Measurements from ENCODE around the gene DIP2B.

Gene DIP2B

DNA sequence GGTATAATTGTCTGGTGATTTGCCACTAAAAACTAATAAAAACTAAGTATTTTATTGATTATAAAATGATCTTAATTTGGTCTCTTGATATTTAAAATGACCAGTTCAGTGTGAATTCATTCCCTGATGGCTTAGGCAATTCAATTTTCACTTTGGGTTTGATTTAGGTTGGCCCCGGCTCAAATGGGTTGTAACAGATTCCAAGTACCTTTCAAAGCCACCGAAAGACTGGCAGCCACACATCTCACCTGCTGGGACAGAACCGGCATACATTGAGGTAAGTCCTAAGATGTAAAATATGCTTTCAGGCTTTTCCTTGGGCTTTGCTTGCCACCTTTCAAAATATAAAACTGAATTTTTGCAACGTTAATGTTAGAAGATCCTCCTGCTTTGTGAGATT lies 181.6 kb downstream of the DIP2B start:
- DNase-seq: no peak

DNA sequence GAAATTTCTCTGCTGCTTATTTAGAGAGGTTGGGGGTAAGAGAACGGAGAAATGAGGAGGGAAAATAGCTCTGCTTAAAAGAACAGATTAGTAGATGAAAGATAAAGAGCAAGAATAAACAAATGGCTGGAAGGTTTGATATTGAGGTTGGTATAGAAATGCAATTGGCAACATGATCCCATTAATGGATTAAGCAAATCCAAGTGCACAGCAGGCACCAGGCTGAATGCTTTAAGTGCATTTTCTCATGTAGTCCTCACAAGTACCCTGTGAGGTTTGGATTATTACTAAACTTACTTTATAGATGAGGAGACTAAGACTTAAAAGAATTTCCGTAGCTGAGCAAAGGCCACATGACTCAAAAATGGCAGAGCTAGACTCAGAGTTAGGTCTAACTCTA lies 182.2 kb downstream of the DIP2B start:
- DNase-seq: no peak

DNA sequence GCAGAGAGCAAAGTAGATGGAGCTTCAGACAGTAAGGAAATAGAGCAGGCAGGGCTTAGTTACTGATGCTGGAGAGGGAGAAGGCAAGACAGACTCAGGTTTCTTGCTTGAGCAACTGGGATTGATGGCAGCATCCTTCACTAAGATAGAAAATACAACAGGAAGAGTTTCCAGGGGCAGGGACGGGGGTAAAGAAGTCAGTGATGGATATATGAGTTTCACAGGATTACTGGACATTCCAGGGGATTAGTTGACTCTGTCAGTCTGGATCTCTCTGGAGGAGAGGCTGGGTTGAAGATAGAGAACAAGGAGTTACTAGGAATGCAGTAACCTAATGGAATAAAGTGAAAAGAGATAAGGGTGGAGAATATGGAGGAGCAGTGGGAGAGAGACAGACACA lies 184.7 kb downstream of the DIP2B start:
- no peak for DNase-seq

DNA sequence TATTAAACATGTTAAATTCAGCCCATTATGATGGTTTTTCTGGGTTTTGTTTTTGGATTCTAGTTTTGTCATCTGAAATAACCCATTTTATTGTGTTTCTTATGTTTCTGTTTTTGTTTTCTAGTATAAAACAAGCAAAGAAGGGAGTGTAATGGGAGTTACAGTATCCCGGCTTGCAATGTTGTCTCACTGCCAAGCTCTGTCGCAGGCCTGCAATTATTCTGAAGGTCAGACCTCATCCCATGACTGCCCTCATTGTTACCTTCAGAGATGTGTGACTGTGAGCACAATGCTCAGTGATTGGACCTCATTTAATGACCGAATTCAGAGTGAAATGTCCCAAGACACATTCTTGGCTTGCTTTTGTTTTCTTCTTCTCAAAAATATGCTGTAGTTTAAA lies 186.1 kb downstream of the DIP2B start:
- DNase-seq: no peak

DNA sequence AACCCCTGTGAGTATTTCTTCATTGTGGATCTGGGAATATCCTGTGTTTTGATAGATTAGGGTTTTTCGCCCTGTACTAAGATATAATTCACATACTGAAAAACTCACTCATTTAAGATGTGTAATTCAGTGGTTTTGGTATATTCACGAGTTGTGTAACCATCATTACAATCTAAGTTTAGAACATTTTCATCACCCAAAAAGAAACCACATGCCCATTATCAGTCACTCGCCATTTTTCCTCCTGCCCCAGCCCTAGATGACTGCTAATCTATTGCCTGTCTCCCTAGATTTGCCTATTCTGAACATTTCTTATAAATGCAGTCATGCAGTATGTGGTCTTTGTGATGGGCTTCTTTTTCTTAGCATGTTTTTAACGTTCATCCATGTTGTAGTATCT lies 191.2 kb downstream of the DIP2B start:
- no peak for DNase-seq

DNA sequence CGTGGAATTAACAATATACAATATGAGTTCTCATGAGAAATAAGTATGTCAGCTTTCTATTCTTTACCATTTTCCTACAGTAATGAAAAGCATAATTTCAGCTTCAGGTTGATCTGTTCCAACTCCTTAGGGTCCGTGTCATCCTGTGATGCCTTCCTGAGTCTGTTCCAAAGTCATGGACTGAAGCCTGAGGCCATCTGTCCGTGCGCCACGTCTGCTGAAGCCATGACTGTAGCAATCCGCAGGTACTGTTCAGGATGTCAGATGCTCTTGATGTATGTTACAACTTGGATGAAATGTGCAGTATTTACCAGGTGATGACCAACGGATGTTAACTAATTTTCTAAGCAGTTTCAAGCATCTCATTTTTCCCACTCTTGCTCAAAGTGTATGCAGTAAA lies 192.1 kb downstream of the DIP2B start:
- DNase-seq: no peak

GRCh38 chr12:50699154-50699553 lies 194.4 kb downstream of the DIP2B start:
- no peak for DNase-seq

DNA sequence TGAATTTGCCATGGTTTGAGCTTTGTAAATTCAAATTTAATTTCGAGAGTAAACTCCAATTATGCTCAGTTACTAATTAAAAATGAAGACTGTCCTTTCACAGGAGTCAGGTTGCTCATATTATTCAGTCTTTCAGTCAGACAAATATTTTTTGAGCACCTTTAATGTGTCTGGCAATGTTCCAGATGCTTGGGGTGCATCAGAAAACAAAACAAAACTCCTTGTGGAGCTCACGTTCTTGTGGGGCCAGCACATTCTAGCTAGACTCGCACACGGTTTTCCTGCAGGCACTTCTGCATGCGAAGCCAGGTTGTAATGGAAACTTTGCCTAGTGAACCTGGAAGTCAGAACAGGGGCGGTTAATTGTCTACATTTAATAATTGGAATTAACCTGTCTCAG lies 195.2 kb downstream of the DIP2B start:
- DNase-seq: no peak

DNA sequence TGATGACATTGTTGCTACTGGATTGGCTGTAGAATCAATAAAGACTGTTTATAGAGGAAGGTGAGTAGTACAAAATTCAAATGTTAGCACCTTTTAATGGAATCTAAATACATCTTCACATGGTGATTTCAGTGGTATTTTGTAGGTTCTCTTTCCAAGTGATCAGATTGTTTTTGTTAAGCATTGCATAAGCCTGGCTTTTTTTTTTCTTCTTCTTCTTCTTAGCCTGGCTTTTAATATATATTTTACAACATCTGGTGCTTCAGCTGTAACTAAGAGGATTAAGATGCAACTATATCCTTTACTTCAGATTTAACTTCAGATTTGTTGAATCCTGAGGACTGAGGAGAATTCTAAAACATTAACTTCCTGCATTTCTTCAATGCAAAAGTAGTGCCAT lies 201.8 kb downstream of the DIP2B start:
- DNase-seq: no peak

- no peak for DNase-seq
Measured at GRCh38 chr12:50707396-50707795, 202.6 kb downstream of the DIP2B start.

GRCh38 chr12:50708631-50709030 lies 203.8 kb downstream of the DIP2B start:
- no peak for DNase-seq

- no peak for DNase-seq
Measured at GRCh38 chr12:50711121-50711520, 206.3 kb downstream of the DIP2B start.

GRCh38 chr12:50715174-50715573 lies 210.4 kb downstream of the DIP2B start:
- no peak for DNase-seq

DNA sequence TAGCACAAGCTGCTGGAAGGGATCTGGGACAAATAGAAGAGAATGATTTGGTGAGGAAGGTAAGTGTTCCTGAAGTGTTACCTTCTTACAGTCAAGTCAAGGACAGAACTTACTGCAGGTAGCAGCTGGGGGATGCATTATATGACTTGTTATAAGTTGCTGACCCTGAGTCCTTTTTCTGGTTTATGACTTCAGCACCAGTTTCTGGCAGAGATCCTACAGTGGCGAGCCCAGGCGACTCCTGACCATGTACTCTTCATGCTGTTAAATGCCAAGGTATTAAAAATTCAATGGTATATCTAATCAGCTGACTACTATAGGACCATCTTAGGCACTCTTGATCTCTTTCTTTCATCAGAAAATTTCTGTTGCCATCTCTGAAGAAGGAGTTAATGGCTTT lies 214.0 kb downstream of the DIP2B start:
- no peak for DNase-seq

DNA sequence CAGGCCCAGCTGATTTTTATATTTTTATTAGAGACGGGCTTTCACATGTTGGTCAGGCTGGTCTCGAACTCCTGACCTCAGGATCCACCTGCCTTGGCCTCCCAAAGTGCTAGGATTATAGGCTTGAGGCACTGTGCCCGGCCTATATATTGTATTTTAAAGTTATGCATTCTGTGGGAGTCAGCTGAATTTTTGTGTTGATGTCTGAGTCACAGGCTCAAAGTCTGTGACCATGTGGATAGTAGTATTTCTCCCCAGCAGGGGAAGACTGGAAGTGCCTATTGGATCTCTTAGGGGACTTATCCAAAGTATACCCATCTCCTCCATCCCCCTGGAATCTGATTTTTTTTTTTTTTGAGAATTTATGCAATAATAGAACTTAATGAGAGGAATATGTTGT lies 215.3 kb downstream of the DIP2B start:
- no peak for DNase-seq

DNA sequence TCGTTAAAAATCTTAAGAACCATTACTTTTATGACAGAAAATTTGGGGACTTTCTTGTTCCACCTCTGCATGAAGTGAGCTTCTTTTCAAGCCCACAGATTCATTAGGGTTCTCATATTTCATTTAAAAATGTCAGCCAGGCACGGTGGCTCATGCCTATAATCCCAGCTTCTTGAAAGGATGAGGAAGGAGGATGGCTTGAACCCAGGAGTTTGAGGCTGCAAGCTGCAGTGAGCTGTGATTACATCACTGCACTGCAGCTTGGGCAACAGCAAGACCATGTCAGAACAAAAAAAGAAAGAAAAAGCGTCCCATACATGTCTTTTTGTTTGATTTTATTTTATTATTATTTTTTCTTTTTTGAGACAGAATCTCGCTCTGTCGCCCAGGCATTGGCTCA lies 215.7 kb downstream of the DIP2B start:
- no peak for DNase-seq

DNA sequence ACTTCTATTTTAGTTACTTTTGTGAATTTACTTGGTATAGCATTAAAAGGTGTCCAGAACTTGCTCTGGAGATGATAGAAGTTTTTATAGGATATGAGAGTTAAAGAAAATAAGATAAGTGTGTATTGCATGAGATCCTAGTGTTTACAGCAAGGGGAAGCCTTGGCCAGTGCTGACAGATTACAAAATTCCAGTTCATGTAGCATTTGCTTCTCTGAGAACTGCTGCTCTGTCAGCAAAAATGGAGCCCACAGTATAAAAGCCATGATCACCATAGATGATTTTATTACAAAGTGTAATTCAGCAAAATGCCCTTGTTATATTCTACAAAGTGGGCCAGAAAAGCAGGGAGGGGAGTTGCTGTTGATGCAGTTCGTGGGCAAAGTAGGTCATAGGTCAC lies 219.1 kb downstream of the DIP2B start:
- no peak for DNase-seq

- DNase-seq: no peak
Measured at GRCh38 chr12:50725011-50725942, 220.5 kb downstream of the DIP2B start.

GRCh38 chr12:50727466-50727865 lies 222.7 kb downstream of the DIP2B start:
- no peak for DNase-seq

DNA sequence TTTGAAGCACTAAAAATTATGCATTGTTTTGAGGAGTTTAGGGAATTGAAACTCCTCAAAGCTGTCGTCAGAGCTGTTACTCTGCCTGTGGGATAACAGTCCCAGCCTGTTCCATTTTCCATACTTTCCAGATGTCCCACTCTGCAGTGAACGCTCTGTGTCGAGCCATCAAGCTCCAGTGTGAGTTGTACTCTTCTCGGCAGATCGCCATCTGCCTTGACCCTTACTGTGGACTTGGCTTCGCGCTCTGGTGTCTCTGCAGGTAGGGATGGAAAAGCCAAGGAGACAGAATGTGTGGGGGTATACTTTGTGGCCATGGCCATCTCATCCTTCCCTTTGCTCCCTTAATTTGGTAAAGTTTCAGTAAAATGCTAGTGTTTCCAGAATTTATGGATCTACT lies 223.6 kb downstream of the DIP2B start:
- no peak for DNase-seq

DNA sequence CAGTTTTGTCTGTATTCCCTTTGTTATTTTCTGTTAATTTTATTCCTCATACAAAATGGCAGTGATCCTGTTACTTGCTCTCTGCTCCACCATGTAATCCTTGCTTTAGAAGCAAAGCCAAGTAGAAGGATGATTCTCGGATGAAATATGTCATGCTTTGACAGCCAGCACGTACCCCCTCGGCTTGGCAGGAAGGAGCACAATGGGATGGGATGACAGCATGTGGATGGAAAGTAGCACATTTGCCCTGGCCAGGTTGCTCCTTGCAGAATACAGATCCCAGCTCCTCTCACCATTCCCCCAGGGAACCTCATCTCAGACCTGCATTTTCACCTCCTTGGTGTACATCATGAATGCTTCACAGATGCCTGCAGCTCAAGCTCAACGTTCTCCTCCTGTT lies 224.1 kb downstream of the DIP2B start:
- DNase-seq: no peak

- peak; percentile 68 for DNase-seq
Measured at GRCh38 chr12:50732591-50732990, 227.8 kb downstream of the DIP2B start.

- DNase-seq: no peak
Measured at GRCh38 chr12:50733706-50734105, 228.9 kb downstream of the DIP2B start.

GRCh38 chr12:50734409-50735263 lies 229.9 kb downstream of the DIP2B start:
- DNase-seq: peak; percentile 46
